NCI-H510A treated with DMSO at 0.1 percent for 48 hours (cell line): ENCODE measurements around the gene PTPRD.

Experiments used
- DNase-seq: peaks from one replicate; lab custom pipeline; 2025; lab: John Stamatoyannopoulos, UW

The PTPRD gene

GRCh38 chr9:9753266-9753665, 859.5 kb downstream of the PTPRD start:
- DNase-seq, result no peak

GRCh38 chr9:9752722-9753121, 860.1 kb downstream of the PTPRD start:
- no peak for DNase-seq

GRCh38 chr9:9751996-9752395, 860.8 kb downstream of the PTPRD start:
- DNase-seq, result no peak

GRCh38 chr9:9750719-9751118, 862.1 kb downstream of the PTPRD start:
- no peak for DNase-seq

- DNase-seq, result no peak
These were observed 863.2 kb downstream of the PTPRD start for GRCh38 chr9:9749591-9749990.

GRCh38 chr9:9747787-9748186, 865.0 kb downstream of the PTPRD start:
- no peak for DNase-seq

GRCh38 chr9:9746826-9747225, 866.0 kb downstream of the PTPRD start:
- no peak for DNase-seq

GRCh38 chr9:9743822-9744221, 869.0 kb downstream of the PTPRD start:
- DNase-seq, result no peak

GRCh38 chr9:9730174-9730573, 882.6 kb downstream of the PTPRD start:
- DNase-seq, result no peak

- no peak for DNase-seq
These were observed 883.7 kb downstream of the PTPRD start for GRCh38 chr9:9729082-9729481.

- DNase-seq, result peak; percentile 12
These were observed 893.3 kb downstream of the PTPRD start for GRCh38 chr9:9719373-9720112.

GRCh38 chr9:9718691-9719090, 894.1 kb downstream of the PTPRD start:
- DNase-seq, result no peak

- no peak for DNase-seq
These were observed 933.4 kb downstream of the PTPRD start for GRCh38 chr9:9679433-9679832.

- DNase-seq, result no peak
These were observed 938.3 kb downstream of the PTPRD start for GRCh38 chr9:9674461-9674860.

- no peak for DNase-seq
These were observed 942.3 kb downstream of the PTPRD start for GRCh38 chr9:9670454-9670853.

GRCh38 chr9:9645006-9645405, 967.8 kb downstream of the PTPRD start:
- no peak for DNase-seq

- no peak for DNase-seq
These were observed 981.5 kb downstream of the PTPRD start for GRCh38 chr9:9631284-9631683.

GRCh38 chr9:9625248-9625647, 987.6 kb downstream of the PTPRD start:
- DNase-seq, result no peak

GRCh38 chr9:9623506-9623905, 989.3 kb downstream of the PTPRD start:
- DNase-seq, result no peak

GRCh38 chr9:9621355-9621940, 991.4 kb downstream of the PTPRD start:
- no peak for DNase-seq

- no peak for DNase-seq
These were observed 992.1 kb downstream of the PTPRD start for GRCh38 chr9:9620736-9621135.

- peak; percentile 61 for DNase-seq
These were observed 997.7 kb downstream of the PTPRD start for GRCh38 chr9:9615086-9615485.

GRCh38 chr9:9614607-9615006, 998.2 kb downstream of the PTPRD start:
- no peak for DNase-seq

- no peak for DNase-seq
These were observed 1000.0 kb downstream of the PTPRD start for GRCh38 chr9:9612755-9613154.
